Endothelial cell of umbilical vein (primary cell): ENCODE results near the gene APOO. TPM values are rescaled to one million over a fixed set of nuclear protein-coding genes. Genes with fewer than 3 reads are reported as not detected.

ENCODE experiments used
- BruUV-seq: library from RNA; stranded (reverse); fragments of 400-500 nt; replicated peaks from 2 replicates; lab custom pipeline; 2021; lab: Mats Ljungman, UMichigan
- CTCF ChIA-PET: fragments of 300-600, 350-600 bp; sonication (Branson Sonifier 250); formaldehyde crosslinking; loops from one replicate; lab custom pipeline; 2021; ENCODE audit warnings: antibody characterized with exemption, inconsistent platforms; lab: Charles Lee
- POLR2A ChIA-PET: fragments of 300-600, 350-600 bp; sonication (Branson Sonifier 250); formaldehyde crosslinking; loops from one replicate; lab custom pipeline; 2021; ENCODE audit warnings: antibody characterized with exemption, inconsistent platforms; lab: Charles Lee
- DNase-seq: peaks from one replicate; pipeline ENCODE4 v3.0.0-alpha.2; 2011; ENCODE audit warnings: low read depth, low spot score
- FAIRE-seq: peaks from 2 replicates; lab custom pipeline; 2011; peaks lifted over from hg19 to GRCh38; lab: Jason Lieb, UNC
- H2AFZ ChIP-seq: 2 replicates; pipeline ENCODE4 v1.6.0; 2012; ENCODE audit warnings: low read depth, low read length, control low read depth, inconsistent platforms
- H3K27ac ChIP-seq: 2 replicates; pipeline ENCODE4 v1.5.1; 2011; ENCODE audit warnings: low read depth, mild to moderate bottlenecking, control low read depth, low read length, moderate library complexity; ENCODE audit not compliant: insufficient read depth
- H3K27me3 ChIP-seq, 2 experiments: 2 replicates each; pipeline versions ENCODE4 v1.6.0 to v1.6.1; 2011; ENCODE audit warnings: low read length in 2 of 2, mixed read lengths in 1 of 2; ENCODE audit not compliant: control insufficient read depth in 2 of 2, insufficient read depth in 2 of 2
- H3K36me3 ChIP-seq, 2 experiments: 2 replicates in 1 of 2; 3 replicates in 1 of 2; pipeline ENCODE4 v1.5.1; 2011; ENCODE audit warnings: low read length in 2 of 2, mild to moderate bottlenecking in 1 of 2, moderate library complexity in 1 of 2; ENCODE audit not compliant: control insufficient read depth in 2 of 2, insufficient read depth in 2 of 2; ENCODE audit errors: extremely low read depth in 1 of 2
- H3K4me1 ChIP-seq: 3 replicates; pipeline ENCODE4 v1.5.1; 2011; ENCODE audit warnings: mild to moderate bottlenecking, low read length; ENCODE audit not compliant: control insufficient read depth, insufficient read depth; ENCODE audit errors: extremely low read depth
- H3K4me2 ChIP-seq: 2 replicates; pipeline ENCODE4 v1.6.1; 2011; ENCODE audit warnings: low read length, control low read depth, mixed read lengths; ENCODE audit not compliant: insufficient read depth
- H3K4me3 ChIP-seq, 3 experiments: fragments of 200-600 bp in 1 of 3; sonication (generic), shearing (Covaris generic) in 1 of 3; replicated peaks in 1 of 3; 2 replicates each; pipeline ENCODE4 v1.5.1; 2011 to 2016; ENCODE audit warnings: control low read depth in 3 of 3, low read length in 3 of 3, mild to moderate bottlenecking in 2 of 3, inconsistent platforms in 1 of 3, low read depth in 1 of 3, moderate library complexity in 1 of 3; ENCODE audit not compliant: insufficient read depth in 1 of 3
- H3K79me2 ChIP-seq: 2 replicates; pipeline ENCODE4 v1.6.0; 2012; ENCODE audit warnings: low read length, inconsistent platforms; ENCODE audit not compliant: control insufficient read depth, insufficient read depth
- H3K9ac ChIP-seq: replicated peaks from 2 replicates; pipeline ENCODE3; 2011; ENCODE audit warnings: low read length, control low read depth; ENCODE audit not compliant: insufficient read depth; ENCODE audit errors: extremely low read depth
- H3K9me1 ChIP-seq: replicated peaks from 3 replicates; pipeline ENCODE4 v1.6.0; 2011; ENCODE audit warnings: mild to moderate bottlenecking, low read length; ENCODE audit not compliant: control insufficient read depth, insufficient read depth; ENCODE audit errors: extremely low read depth
- H3K9me3 ChIP-seq: replicated peaks from 2 replicates; pipeline ENCODE4 v1.5.1; 2012; ENCODE audit warnings: low read length, inconsistent platforms; ENCODE audit not compliant: control insufficient read depth, insufficient read depth
- H4K20me1 ChIP-seq: replicated peaks from 2 replicates; pipeline ENCODE3; 2011; ENCODE audit warnings: mild to moderate bottlenecking, low read length; ENCODE audit not compliant: control insufficient read depth, insufficient read depth; ENCODE audit errors: extremely low read depth
- CTCF ChIP-seq, 2 donors: IDR thresholded peaks; 1 replicate in 1 of 2; 2 replicates in 1 of 2; pipeline ENCODE4 v1.5.1; 2011; ENCODE audit warnings: low read length in 2 of 2, mild to moderate bottlenecking in 2 of 2, moderate library complexity in 2 of 2, control low read depth in 1 of 2, inconsistent platforms in 1 of 2, low read depth in 1 of 2; ENCODE audit not compliant: insufficient read depth in 1 of 2; ENCODE audit errors: extremely low read depth in 1 of 2
- EZH2 ChIP-seq: IDR thresholded peaks from 2 replicates; pipeline ENCODE4 v1.6.1; 2012; ENCODE audit warnings: borderline replicate concordance, low read depth, mild to moderate bottlenecking, moderate library complexity, low read length, inconsistent platforms; ENCODE audit not compliant: severe bottlenecking
- FOS ChIP-seq: IDR thresholded peaks from 2 replicates; pipeline ENCODE4 v1.6.1; 2011; ENCODE audit warnings: mild to moderate bottlenecking, low read length, moderate library complexity, borderline replicate concordance; ENCODE audit not compliant: insufficient read depth
- GATA2 ChIP-seq: IDR thresholded peaks from 2 replicates; pipeline ENCODE4 v1.7.0; 2011; ENCODE audit warnings: low read depth, mild to moderate bottlenecking, moderate library complexity, mixed read lengths, low read length; ENCODE audit not compliant: insufficient read length, insufficient read depth
- JUN ChIP-seq: IDR thresholded peaks from 2 replicates; pipeline ENCODE4 v1.6.1; 2011; ENCODE audit warnings: borderline replicate concordance, low read depth; ENCODE audit not compliant: insufficient read length, insufficient read depth
- MAX ChIP-seq: IDR thresholded peaks from 2 replicates; pipeline ENCODE4 v1.6.1; 2011; ENCODE audit not compliant: insufficient read depth, insufficient read length
- MYC ChIP-seq: IDR thresholded peaks from one replicate; pipeline ENCODE4 v1.6.1; 2011; ENCODE audit warnings: mild to moderate bottlenecking, low read depth, low read length
- POLR2A ChIP-seq: IDR thresholded peaks from 2 replicates; pipeline ENCODE4 v1.6.1; 2012; ENCODE audit warnings: low read depth, mild to moderate bottlenecking, control low read depth, low read length
- POLR2AphosphoS5 ChIP-seq: IDR thresholded peaks from 2 replicates; pipeline ENCODE4 v1.6.1; 2012; ENCODE audit warnings: low read depth, mild to moderate bottlenecking, control low read depth, low read length, moderate library complexity; ENCODE audit not compliant: insufficient read depth
- dilution Hi-C: fragments of 300-500 bp; cut with MboI; formaldehyde crosslinking; loops from one replicate; pipeline ENCODE4 v1.15.0; 2019; ENCODE audit warnings: low sequenced_read_pairs; ENCODE audit not compliant: extremely low pct_ligation_motif_present
- intact Hi-C: fragments of 100-400 bp; cut with micrococcal nuclease; formaldehyde crosslinking; loops from one replicate; pipeline ENCODE4 v1.10.0; 2022
- polyA plus RNA-seq, 4 experiments: library from polyadenylated mRNA; depleted of rRNA in 3 of 4; stranded (reverse) in 3 of 4; unstranded in 1 of 4; fragments of >200 nt; gene quantifications; 2 replicates each; pipeline versions ENCODE4 v1.2.1 to v1.2.3, GENCODE V29; 2011 to 2012; ENCODE audit warnings: missing spikeins in 1 of 4
- total RNA-seq: library from RNA; stranded (reverse); gene quantifications from 2 replicates; pipeline ENCODE4 v1.2.3, GENCODE V29; 2021

Gene APOO
- total and polyA plus RNA-seq, 2 donors (not counting 3 experiments of a cell fraction or from before 2014, with no cell fraction given), result 9.8 to 24.3 TPM

GRCh38 chrX:23844502-23845138, 63.1 kb downstream of the APOO start:
- Histone ChIP-seq H4K20me1 (no peaks in the 10 kb centered on the region), H3K27me3 (no peaks in the 10 kb centered on the region), H3K9ac (peak overlapping the region; percentile 3), H3K36me3 (no peaks in the 10 kb centered on the region), H3K4me1 (peaks cover 12% of the 10 kb centered on the region), H3K9me3 (no peaks in the 10 kb centered on the region), H3K4me2 (peak overlapping the region; percentile 74), H3K79me2 (no peaks in the 10 kb centered on the region), H2AFZ (peak overlapping the region; percentile 79), H3K4me3 (no peak overlapping the region), H3K9me1 (no peaks in the 10 kb centered on the region), H3K27ac (peak overlapping the region; percentile 57)
- ChIA-PET POLR2A (interaction anchor here (1.1 kb wide), 1 partner anchor 62 kb away, joined by 3 read pairs; the partner anchor contains the start of gene SAT1), CTCF (interaction anchor here (1.3 kb wide), 1 partner anchor 57 kb away, joined by 6 read pairs; no protein-coding TSS in a partner anchor)
- dilution Hi-C loops, result no loop called here
- FAIRE-seq (peak; percentile 64), DNase-seq (peak; percentile 83)
- no TSS peak for BruUV-seq
- TF ChIP-seq EZH2 (no peak), CTCF (IDR thresholded peaks at IDR 0.05; ENCODE audit: extremely low read depth in 1 of 2, insufficient read depth in 1 of 2, low read depth in 1 of 2, low read length in 2 of 2) (no peak), POLR2A (no peak), MAX (no peak), GATA2 (no peak), JUN (no peak), POLR2AphosphoS5 (no peak), FOS (no peak), MYC (no peak)
- intact Hi-C loops, result loop anchor here (2.0 to 5.0 kb wide), 2 partner anchors 28 to 37 kb away; no protein-coding TSS in a partner anchor
